A549 (cell line): ENCODE results near the gene POMGNT2. TPM values are rescaled to one million over a fixed set of nuclear protein-coding genes. Genes with fewer than 3 reads are reported as not detected.

Experiments
- ATAC-seq, 2 experiments: fragments of 200-7000 bp in 1 of 2; fragments of >200 bp in 1 of 2; cut with Nextera tagmentation in 1 of 2; cut with Tn5 transposase in 1 of 2; 3 replicates each; pipeline versions ENCODE4 v1.8.0 to v1.9.1; 2018 to 2020; ENCODE audit warnings: mild to moderate bottlenecking in 1 of 2, moderate library complexity in 1 of 2
- CTCF ChIA-PET: fragments of 300-600 bp; sonication (Branson Sonifier 250); formaldehyde crosslinking; extraction: SDS; loops from one replicate; lab custom pipeline; 2021; ENCODE audit warnings: antibody characterized with exemption, inconsistent platforms; lab: Yijun Ruan, JAX
- POLR2A ChIA-PET: fragments of 350-600 bp; formaldehyde crosslinking; extraction: SDS; loops from one replicate; lab custom pipeline; 2021; ENCODE audit warnings: antibody characterized with exemption, inconsistent platforms; lab: Yijun Ruan, JAX
- DNase-seq, 2 experiments: peaks; one replicate each; pipeline versions ENCODE4 v3.0.0 to v3.0.0-alpha.2; 2011 to 2016; ENCODE audit warnings: low read depth in 1 of 2, low spot score in 1 of 2
- FAIRE-seq: peaks from 2 replicates; lab custom pipeline; 2011; peaks lifted over from hg19 to GRCh38; lab: Jason Lieb, UNC
- H3K27ac ChIP-seq, 2 experiments: fragments of >200 bp; sonication (Bioruptor Twin); formaldehyde crosslinking; 3 replicates each; pipeline ENCODE4 v1.5.1; 2016 to 2017
- H3K4me1 ChIP-seq: fragments of >200 bp; sonication (Bioruptor Twin); formaldehyde crosslinking; 3 replicates; pipeline ENCODE4 v1.6.1; 2016
- H3K4me2 ChIP-seq: fragments of >200 bp; sonication (Bioruptor Twin); formaldehyde crosslinking; 3 replicates; pipeline ENCODE4 v1.6.1; 2016
- H3K4me3 ChIP-seq: fragments of >200 bp; sonication (Bioruptor Twin); formaldehyde crosslinking; 3 replicates; pipeline ENCODE4 v1.5.1; 2016
- H3K9me3 ChIP-seq: fragments of >200 bp; sonication (Bioruptor Twin); formaldehyde crosslinking; 3 replicates; pipeline ENCODE4 v1.6.1; 2016
- CBX2 ChIP-seq: fragments of 200-600 bp; sonication (generic); IDR thresholded peaks from 2 replicates; pipeline ENCODE4 v1.6.1; 2016; ENCODE audit warnings: low read depth, mild to moderate bottlenecking, borderline replicate concordance
- CHD2 ChIP-seq: fragments of 150-350 bp; IDR thresholded peaks from 2 replicates; pipeline ENCODE4 v1.6.1; 2014; ENCODE audit warnings: low read length; ENCODE audit not compliant: partially characterized antibody
- CHD4 ChIP-seq: fragments of 200-600 bp; sonication (generic); IDR thresholded peaks from 2 replicates; pipeline ENCODE4 v1.6.1; 2016; ENCODE audit warnings: antibody characterized with exemption, mild to moderate bottlenecking, borderline replicate concordance
- E2F6 ChIP-seq: IDR thresholded peaks from 2 replicates; pipeline ENCODE4 v1.6.1; 2012; ENCODE audit warnings: low read depth, borderline replicate concordance
- EHF ChIP-seq: fragments of 250-450 bp; sonication (Bioruptor Pico); IDR thresholded peaks from 2 replicates; pipeline ENCODE4 v1.5.0; 2020; ENCODE audit warnings: mild to moderate bottlenecking
- EHMT2 ChIP-seq: fragments of 200-600 bp; sonication (generic); IDR thresholded peaks from 2 replicates; pipeline ENCODE4 v1.6.1; 2016; ENCODE audit warnings: antibody characterized with exemption, low read depth, mild to moderate bottlenecking, moderate library complexity
- ELK1 ChIP-seq: fragments of 150-350 bp; IDR thresholded peaks from 2 replicates; pipeline ENCODE4 v1.6.1; 2014; ENCODE audit warnings: low read depth, mild to moderate bottlenecking, low read length
- FOSL2 ChIP-seq, 2 experiments: fragments of 450-650 bp in 1 of 2; fragments of >200 bp in 1 of 2; sonication (Bioruptor Twin) in 1 of 2; formaldehyde crosslinking; IDR thresholded peaks; 2 replicates each; pipeline versions ENCODE4 v1.5.0 to v1.6.1; 2016 to 2020; ENCODE audit warnings: mild to moderate bottlenecking in 1 of 2, moderate library complexity in 1 of 2
- GATA3 ChIP-seq: IDR thresholded peaks from 2 replicates; pipeline ENCODE4 v1.6.1; 2012; ENCODE audit warnings: borderline replicate concordance
- HOXB5 ChIP-seq: fragments of 250-450 bp; sonication (Bioruptor Pico); IDR thresholded peaks from 2 replicates; pipeline ENCODE4 v1.5.0; 2020; ENCODE audit warnings: mild to moderate bottlenecking, moderate library complexity
- JUNB ChIP-seq: fragments of >200 bp; sonication (Bioruptor Twin); formaldehyde crosslinking; IDR thresholded peaks from 2 replicates; pipeline ENCODE4 v1.6.1; 2016
- KDM1A ChIP-seq: fragments of 200-600 bp; sonication (generic); IDR thresholded peaks from 2 replicates; pipeline ENCODE4 v1.6.1; 2016; ENCODE audit warnings: low read depth, mild to moderate bottlenecking
- MAFK ChIP-seq: fragments of 450-650 bp; IDR thresholded peaks from 2 replicates; pipeline ENCODE4 v1.6.1; 2014; ENCODE audit not compliant: partially characterized antibody
- MAZ ChIP-seq: fragments of 150-350 bp; IDR thresholded peaks from 2 replicates; pipeline ENCODE4 v1.6.1; 2014; ENCODE audit warnings: antibody characterized with exemption, low read depth, low read length, borderline replicate concordance
- MYC ChIP-seq: IDR thresholded peaks from 2 replicates; pipeline ENCODE4 v1.6.1; 2012; ENCODE audit warnings: mild to moderate bottlenecking, inconsistent platforms, low read length, improper control_type of control experiment, borderline replicate concordance
- PHF8 ChIP-seq: fragments of 200-600 bp; sonication (generic); IDR thresholded peaks from 2 replicates; pipeline ENCODE4 v1.6.1; 2016; ENCODE audit warnings: low read depth, mild to moderate bottlenecking, antibody characterized with exemption, moderate library complexity, borderline replicate concordance
- POLR2A ChIP-seq: IDR thresholded peaks from 2 replicates; pipeline ENCODE4 v1.6.1; 2012; ENCODE audit warnings: mild to moderate bottlenecking, low read length
- REST ChIP-seq: fragments of 200-600 bp; sonication (generic); IDR thresholded peaks from 2 replicates; pipeline ENCODE4 v1.6.1; 2016; ENCODE audit warnings: antibody characterized with exemption, mild to moderate bottlenecking, moderate library complexity
- TP53 ChIP-seq: fragments of 250-450 bp; sonication (Bioruptor Pico); IDR thresholded peaks from 2 replicates; pipeline ENCODE4 v1.5.0; 2021; ENCODE audit warnings: mild to moderate bottlenecking, moderate library complexity
- USF2 ChIP-seq: fragments of 450-650 bp; IDR thresholded peaks from 2 replicates; pipeline ENCODE4 v1.6.1; 2014; ENCODE audit warnings: antibody characterized with exemption
- ZC3H11A ChIP-seq: fragments of 450-650 bp; IDR thresholded peaks from 2 replicates; pipeline ENCODE4 v1.6.1; 2014; ENCODE audit warnings: antibody characterized with exemption, mild to moderate bottlenecking
- ZFP36 ChIP-seq: fragments of 450-650 bp; IDR thresholded peaks from 2 replicates; pipeline ENCODE4 v1.6.1; 2014; ENCODE audit warnings: borderline replicate concordance; ENCODE audit not compliant: partially characterized antibody
- WGBS: methylation state at CpG from one replicate; pipeline ENCODE4 v1.1.6; 2017; ENCODE audit errors: missing lambda C conversion rate; 5-methylcytosine and 5-hydroxymethylcytosine counted together
- polyA plus RNA-seq, 4 experiments: library from polyadenylated mRNA; depleted of rRNA in 3 of 4; stranded (reverse); fragments of >200 nt; fragmentation: RNase III in 1 of 4; extraction: RNeasy Plus Mini Kit Qiagen cat#74134 plus additional on column Dnase treatment in 1 of 4; gene quantifications; 2 replicates in 3 of 4; 3 replicates in 1 of 4; pipeline ENCODE4 v1.2.3, GENCODE V29; 2011 to 2017

POMGNT2 gene
- polyA plus RNA-seq, 2 of the 4 experiments (the other 2 are of a cell fraction), result 7.9 to 9.6 TPM

- 0% methylated on average over 1 of the region's 1 CpG for WGBS
- ATAC-seq (no peak), FAIRE-seq (no peak), DNase-seq (no peak)
- Histone ChIP-seq H3K27ac (no peak overlapping the region), H3K9me3 (no peaks in the 10 kb centered on the region), H3K4me3 (no peak overlapping the region), H3K4me2 (no peak overlapping the region), H3K4me1 (no peaks in the 10 kb centered on the region)
- no peak for TF ChIP-seq CHD4
- no peak for TF ChIP-seq USF2
- POLR2A ChIA-PET, result no interaction called here
- CTCF ChIA-PET, result no interaction called here
Measured at GRCh38 chr3:43093006-43093405, 12.9 kb downstream of the POMGNT2 start.

- ChIA-PET POLR2A (no interaction called here), CTCF (no interaction called here)
- H3K9me3 ChIP-seq, result no peaks in the 10 kb centered on the region
- 95% methylated on average over 4 of the region's 4 CpGs for WGBS
- no peaks in the 10 kb centered on the region for H3K4me1 ChIP-seq
- H3K27ac ChIP-seq, result no peak overlapping the region
- TF ChIP-seq EHMT2, result no peak
- TF ChIP-seq TP53 (CRISPR knock-in tag), result no peak
- TF ChIP-seq HOXB5 (CRISPR knock-in tag), result no peak
- TF ChIP-seq MYC, result no peak
- TF ChIP-seq POLR2A, result no peak
- no peak for TF ChIP-seq MAFK
- TF ChIP-seq KDM1A, result no peak
- TF ChIP-seq CBX2, result no peak
- TF ChIP-seq JUNB, result no peak
- TF ChIP-seq FOSL2 (IDR thresholded peaks at IDR 0.05), result no peak
- no peak for TF ChIP-seq FOSL2 (CRISPR knock-in tag; IDR thresholded peaks at IDR 0.05)
- no peak for TF ChIP-seq GATA3
- no peak overlapping the region for H3K4me2 ChIP-seq
- DNase-seq, result no peak
- no peak for FAIRE-seq
- no peak overlapping the region for H3K4me3 ChIP-seq
- no peak for ATAC-seq
Measured at GRCh38 chr3:43091481-43091880, 14.4 kb downstream of the POMGNT2 start.

GRCh38 chr3:43090238-43090637 is 15.6 kb downstream of the POMGNT2 start:
- CTCF ChIA-PET, result interaction anchor here (1.3 kb wide), 1 partner anchor 129 kb away, joined by 4 read pairs; no protein-coding TSS in a partner anchor
- Histone ChIP-seq H3K4me2 (no peak overlapping the region), H3K4me3 (no peak overlapping the region), H3K4me1 (no peaks in the 10 kb centered on the region), H3K9me3 (no peaks in the 10 kb centered on the region), H3K27ac (no peak overlapping the region)
- no peak for FAIRE-seq
- DNase-seq, result no peak
- ATAC-seq, result no peak
- WGBS, result 62% methylated on average over 3 of the region's 3 CpGs
- TF ChIP-seq MYC, result no peak
- no peak for TF ChIP-seq EHF (CRISPR knock-in tag)
- TF ChIP-seq TP53 (CRISPR knock-in tag), result no peak
- TF ChIP-seq ELK1, result no peak
- peak; percentile 50 for TF ChIP-seq MAFK
- no peak for TF ChIP-seq E2F6
- POLR2A ChIA-PET, result no interaction called here

GRCh38 chr3:43089081-43089480 is 16.8 kb downstream of the POMGNT2 start:
- no peak overlapping the region for H3K27ac ChIP-seq
- no peak for DNase-seq
- WGBS, result 73% methylated on average over 3 of the region's 4 CpGs
- H3K9me3 ChIP-seq, result no peaks in the 10 kb centered on the region
- no peak overlapping the region for H3K4me2 ChIP-seq
- H3K4me3 ChIP-seq, result no peak overlapping the region
- ChIA-PET CTCF (interaction anchor here (1.3 kb wide), 1 partner anchor 128 kb away, joined by 4 read pairs; no protein-coding TSS in a partner anchor), POLR2A (no interaction called here)
- no peaks in the 10 kb centered on the region for H3K4me1 ChIP-seq
- TF ChIP-seq GATA3 (no peak), ZC3H11A (no peak), ELK1 (no peak), HOXB5 (CRISPR knock-in tag) (no peak), REST (no peak), ZFP36 (no peak), PHF8 (no peak), MAZ (no peak), CHD2 (no peak)
- no peak for FAIRE-seq
- no peak for ATAC-seq
